K562 (cell line): ENCODE results near the gene PLIN5.

Experiments used
- BDP1 ChIP-seq: IDR thresholded peaks from 3 replicates; pipeline ENCODE4 v1.6.1; 2011; ENCODE audit not compliant: insufficient read length, insufficient read depth
- CHD4 ChIP-seq: fragments of 200-600 bp; sonication (generic); IDR thresholded peaks from 3 replicates; pipeline ENCODE4 v1.6.1; 2012; ENCODE audit warnings: low read depth, mild to moderate bottlenecking, mixed read lengths, low read length, inconsistent platforms; ENCODE audit not compliant: insufficient read depth, insufficient replicate concordance, poor library complexity, severe bottlenecking

- TF ChIP-seq BDP1 (no peak), CHD4 (no peak)
These were observed 15.9 kb downstream of the PLIN5 start for GRCh38 chr19:4519172-4519496.
